Type B pancreatic cell (in vitro differentiated cells): ENCODE results near the gene MYO18B. TPM values are rescaled to one million over a fixed set of nuclear protein-coding genes. Genes with fewer than 3 reads are reported as not detected.

Source experiments
- DNase-seq: peaks from one replicate; pipeline ENCODE4 v3.0.0; 2021; ENCODE audit warnings: mixed read lengths; ENCODE audit not compliant: unreplicated experiment; ENCODE audit errors: extremely low spot score
- H3K27ac Mint-ChIP-seq: 2 replicates; pipeline ENCODE4 v1.8.0; 2021; ENCODE audit warnings: mild to moderate bottlenecking, mixed read lengths
- H3K27me3 Mint-ChIP-seq: 2 replicates; pipeline ENCODE4 v1.8.0; 2021; ENCODE audit warnings: mixed read lengths
- H3K36me3 Mint-ChIP-seq: 2 replicates; pipeline ENCODE4 v1.8.0; 2021; ENCODE audit warnings: mixed read lengths
- H3K4me1 Mint-ChIP-seq: one replicate; pipeline ENCODE4 v1.8.0; 2021; ENCODE audit warnings: mixed read lengths; ENCODE audit not compliant: unreplicated experiment
- H3K4me3 Mint-ChIP-seq: 2 replicates; pipeline ENCODE4 v1.8.0; 2021; ENCODE audit warnings: mild to moderate bottlenecking, mixed read lengths
- H3K9me3 Mint-ChIP-seq: 2 replicates; pipeline ENCODE4 v1.8.0; 2021; ENCODE audit warnings: mixed read lengths
- CTCF ChIP-seq: fragments of 200-600 bp; sonication (generic); conservative IDR thresholded peaks from 2 replicates; pipeline ENCODE4 v1.5.0; 2021; ENCODE audit warnings: antibody characterized with exemption, mild to moderate bottlenecking
- total RNA-seq: library from RNA; stranded (reverse); gene quantifications from 2 replicates; pipeline ENCODE4 v1.2.1, GENCODE V29; 2021; ENCODE audit warnings: low replicate concordance

MYO18B gene
- total RNA-seq, 1 donor from 2014 or later = 0.10 TPM

- peak overlapping the region; percentile 64 for H3K27ac Mint-ChIP-seq
- no peaks in the 10 kb centered on the region for H3K4me1 Mint-ChIP-seq
- no peak for DNase-seq
- no peak for TF ChIP-seq CTCF
- peaks cover 5% of the 10 kb centered on the region for H3K27me3 Mint-ChIP-seq
- H3K36me3 Mint-ChIP-seq = no peaks in the 10 kb centered on the region
- no peaks in the 10 kb centered on the region for H3K9me3 Mint-ChIP-seq
- no peak overlapping the region for H3K4me3 Mint-ChIP-seq
These were observed 17.8 kb downstream of the MYO18B start for GRCh38 chr22:25759825-25760231.

GRCh38 chr22:25760294-25760693 lies 18.3 kb downstream of the MYO18B start:
- Mint-ChIP-seq H3K36me3 (no peaks in the 10 kb centered on the region), H3K4me1 (no peaks in the 10 kb centered on the region), H3K27me3 (peaks cover 5% of the 10 kb centered on the region), H3K4me3 (no peak overlapping the region), H3K9me3 (no peaks in the 10 kb centered on the region), H3K27ac (peak overlapping the region; percentile 64)
- no peak for DNase-seq
- TF ChIP-seq CTCF = no peak

GRCh38 chr22:25760848-25761595 lies 19.0 kb downstream of the MYO18B start:
- no peak for DNase-seq
- H3K27me3 Mint-ChIP-seq = peaks cover 5% of the 10 kb centered on the region
- H3K4me1 Mint-ChIP-seq = no peaks in the 10 kb centered on the region
- H3K36me3 Mint-ChIP-seq = no peaks in the 10 kb centered on the region
- TF ChIP-seq CTCF = no peak
- no peak overlapping the region for H3K27ac Mint-ChIP-seq
- no peaks in the 10 kb centered on the region for H3K9me3 Mint-ChIP-seq
- H3K4me3 Mint-ChIP-seq = no peak overlapping the region

DNA sequence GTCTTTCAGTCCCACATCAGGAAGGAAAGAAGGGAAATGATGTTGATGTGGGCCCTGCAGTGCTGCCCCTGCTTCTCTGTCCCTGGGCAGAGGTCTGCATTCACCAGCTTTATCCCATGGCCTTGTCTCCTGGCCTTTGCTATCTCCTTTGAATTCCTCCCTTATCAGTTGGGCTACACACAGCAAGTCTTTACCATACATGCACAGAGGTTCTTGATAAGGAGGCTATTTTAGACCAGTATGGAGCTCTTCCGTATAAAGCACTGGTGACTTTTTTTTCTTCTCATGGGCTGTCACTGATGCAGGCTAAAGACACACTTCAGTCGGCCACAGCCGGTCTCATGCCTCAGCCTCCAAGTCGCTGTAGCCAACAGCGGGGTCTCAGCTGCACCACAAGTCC lies 20.2 kb downstream of the MYO18B start:
- Mint-ChIP-seq H3K36me3 (no peaks in the 10 kb centered on the region), H3K9me3 (peaks cover 6% of the 10 kb centered on the region), H3K4me1 (no peaks in the 10 kb centered on the region), H3K4me3 (no peak overlapping the region), H3K27me3 (peaks cover 11% of the 10 kb centered on the region), H3K27ac (no peak overlapping the region)
- DNase-seq = no peak
- TF ChIP-seq CTCF = no peak

DNA sequence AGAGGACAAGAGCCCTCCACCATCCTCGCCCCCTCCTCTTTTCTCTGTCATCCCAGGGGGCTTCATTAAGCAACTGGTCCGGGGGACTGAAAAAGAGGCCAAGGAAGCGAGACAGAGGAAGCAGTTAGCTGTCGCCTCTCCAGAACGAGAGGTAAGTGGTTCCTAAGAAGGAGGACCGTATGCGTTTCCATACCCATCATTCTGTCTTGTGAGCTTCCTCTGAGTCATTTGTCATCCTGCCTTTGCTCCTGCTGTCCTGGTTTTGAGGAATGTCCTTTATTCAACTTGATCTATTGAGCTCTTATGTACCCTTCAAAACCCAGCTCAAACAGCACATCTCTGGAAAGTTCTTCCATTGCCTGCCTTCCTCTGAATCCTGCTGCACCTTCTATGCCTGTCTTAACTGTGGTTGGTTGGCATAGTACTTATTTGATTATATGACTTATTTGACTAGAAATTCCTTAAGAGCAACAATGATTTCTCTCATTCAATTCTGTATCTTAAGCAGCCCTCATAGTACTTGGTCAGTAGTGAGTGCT lies 21.3 kb downstream of the MYO18B start:
- H3K36me3 Mint-ChIP-seq = no peaks in the 10 kb centered on the region
- H3K4me1 Mint-ChIP-seq = no peaks in the 10 kb centered on the region
- H3K4me3 Mint-ChIP-seq = no peak overlapping the region
- no peak overlapping the region for H3K27ac Mint-ChIP-seq
- peaks cover 19% of the 10 kb centered on the region for H3K27me3 Mint-ChIP-seq
- no peak for DNase-seq
- peaks cover 6% of the 10 kb centered on the region for H3K9me3 Mint-ChIP-seq
- TF ChIP-seq CTCF = no peak
